Activated naive CD4-positive, alpha-beta T cell treated with anti-CD3 and anti-CD28 coated beads, Interleukin-2, amount 10 ng/mL, durations not matched to agents 7 days and 5 days (primary cell): Measurements from ENCODE around the gene CACHD1.

Source experiments
- CTCF ChIA-PET: fragments of 350-600 bp; sonication (Branson Sonifier 250); formaldehyde crosslinking; loops from one replicate; lab custom pipeline; 2021; ENCODE audit warnings: antibody characterized with exemption; lab: Charles Lee
- DNase-seq: peaks from one replicate; pipeline ENCODE4 v3.0.0-alpha.2; 2020
- H3K27ac Mint-ChIP-seq: one replicate; pipeline ENCODE4 v1.8.0; 2021; ENCODE audit warnings: mild to moderate bottlenecking, moderate library complexity, mixed read lengths
- H3K27me3 Mint-ChIP-seq: one replicate; pipeline ENCODE4 v1.8.0; 2021; ENCODE audit warnings: mild to moderate bottlenecking, mixed read lengths
- H3K36me3 Mint-ChIP-seq: one replicate; pipeline ENCODE4 v1.8.0; 2021; ENCODE audit warnings: mixed read lengths
- H3K4me1 Mint-ChIP-seq: one replicate; pipeline ENCODE4 v1.8.0; 2021; ENCODE audit warnings: mixed read lengths
- H3K4me3 Mint-ChIP-seq: one replicate; pipeline ENCODE4 v1.8.0; 2021; ENCODE audit warnings: mild to moderate bottlenecking, moderate library complexity, mixed read lengths
- H3K9me3 Mint-ChIP-seq: one replicate; pipeline ENCODE4 v1.8.0; 2021; ENCODE audit warnings: mixed read lengths

The CACHD1 gene

DNA sequence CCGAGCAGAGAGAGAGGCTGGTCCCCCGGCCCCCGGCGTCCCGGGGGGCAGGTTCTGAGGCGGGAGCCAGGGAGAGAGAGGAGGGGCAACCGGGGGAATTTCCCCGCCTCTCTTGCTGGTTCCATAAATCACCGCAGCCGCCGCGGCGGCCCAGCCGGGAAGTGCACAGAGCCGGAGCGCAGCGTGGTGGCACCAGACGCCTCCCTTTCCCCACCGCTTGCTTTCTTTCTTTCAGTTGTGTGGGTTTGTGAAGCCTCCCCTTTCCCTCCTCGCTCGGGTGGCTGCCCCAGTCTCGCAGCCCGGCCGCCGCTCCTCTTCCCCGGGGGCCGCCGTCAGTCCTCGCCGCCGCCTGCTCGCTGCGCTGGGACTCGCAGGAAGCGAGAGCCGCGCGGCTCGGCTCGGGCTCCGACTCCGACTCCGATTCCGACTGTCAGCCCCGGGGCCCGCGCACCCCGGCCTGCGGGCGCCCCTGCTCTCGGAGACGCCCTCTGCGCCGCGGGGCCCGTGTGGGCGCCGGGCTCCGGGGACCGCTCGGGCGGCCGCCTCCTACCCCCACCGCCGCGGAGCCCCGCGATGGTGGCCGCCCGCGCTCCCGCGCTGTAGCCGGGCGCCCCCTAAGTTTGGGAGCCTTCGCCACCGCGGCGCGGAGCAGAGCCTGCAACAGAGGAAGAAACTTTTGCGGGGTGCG is at the start of gene CACHD1:
Gene CACHD1 (plus strand): TSS at position 153 of the 688 bp plus-strand sequence. CDS start 616 bp downstream, outside the sequence.
- Mint-ChIP-seq H3K27me3 (peaks cover 55% of the 10 kb centered on the region), H3K4me3 (peak within 1 kb of the TSS; percentile 84), H3K4me1 (peaks cover 18% of the 10 kb centered on the region), H3K27ac (no peak within 1 kb of the TSS), H3K9me3 (no peaks in the 10 kb centered on the region), H3K36me3 (peaks cover 2% of the 10 kb centered on the region)
- peak; percentile 73 for DNase-seq
- CTCF ChIA-PET = no interaction called here

DNA sequence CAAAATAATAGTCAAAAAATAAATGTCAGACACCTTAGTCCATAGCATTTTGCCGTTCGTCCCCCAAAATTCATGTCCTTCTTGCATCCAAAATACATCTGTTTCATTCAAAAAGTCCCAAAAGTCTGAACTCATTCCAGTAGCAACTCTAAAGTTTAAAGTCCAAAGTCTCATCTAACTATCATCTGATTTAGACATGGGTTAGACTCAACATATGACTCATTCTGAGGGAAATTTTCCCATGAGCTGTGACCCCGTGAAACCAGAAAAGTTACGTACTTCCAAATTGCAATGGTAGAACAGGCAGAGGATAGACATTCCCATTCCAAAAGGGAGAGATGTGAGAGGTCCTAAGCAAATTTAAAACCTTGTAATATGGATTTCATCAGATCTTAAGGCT is 48.6 kb upstream of the CACHD1 start:
- H3K27ac Mint-ChIP-seq = no peak overlapping the region
- no peaks in the 10 kb centered on the region for H3K4me1 Mint-ChIP-seq
- H3K4me3 Mint-ChIP-seq = no peak overlapping the region
- DNase-seq = no peak
- H3K27me3 Mint-ChIP-seq = peaks cover 4% of the 10 kb centered on the region
- CTCF ChIA-PET = no interaction called here
- no peaks in the 10 kb centered on the region for H3K36me3 Mint-ChIP-seq
- H3K9me3 Mint-ChIP-seq = no peaks in the 10 kb centered on the region

DNA sequence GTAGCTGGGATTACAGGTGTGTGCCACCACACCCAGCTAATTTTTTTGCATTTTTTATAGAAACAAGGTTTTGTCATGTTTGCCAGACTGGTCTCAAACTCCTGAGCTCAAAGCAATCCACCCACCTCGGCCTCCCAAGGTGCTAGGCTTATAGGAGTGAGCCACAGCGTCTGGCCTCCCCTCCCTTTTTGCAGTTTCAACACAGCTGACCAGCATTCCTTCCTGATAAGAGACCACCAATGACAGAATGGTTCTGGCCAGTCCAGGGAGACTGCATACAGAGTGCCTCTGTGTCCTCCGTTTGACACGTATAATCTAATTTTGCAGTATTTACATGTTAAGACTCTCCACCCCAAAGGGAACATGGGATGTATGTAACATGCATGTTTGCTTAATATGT is 46.4 kb upstream of the CACHD1 start:
- Mint-ChIP-seq H3K27ac (no peak overlapping the region), H3K9me3 (no peaks in the 10 kb centered on the region), H3K4me1 (no peaks in the 10 kb centered on the region), H3K36me3 (no peaks in the 10 kb centered on the region), H3K27me3 (peaks cover 7% of the 10 kb centered on the region), H3K4me3 (no peak overlapping the region)
- CTCF ChIA-PET = no interaction called here
- DNase-seq = no peak

DNA sequence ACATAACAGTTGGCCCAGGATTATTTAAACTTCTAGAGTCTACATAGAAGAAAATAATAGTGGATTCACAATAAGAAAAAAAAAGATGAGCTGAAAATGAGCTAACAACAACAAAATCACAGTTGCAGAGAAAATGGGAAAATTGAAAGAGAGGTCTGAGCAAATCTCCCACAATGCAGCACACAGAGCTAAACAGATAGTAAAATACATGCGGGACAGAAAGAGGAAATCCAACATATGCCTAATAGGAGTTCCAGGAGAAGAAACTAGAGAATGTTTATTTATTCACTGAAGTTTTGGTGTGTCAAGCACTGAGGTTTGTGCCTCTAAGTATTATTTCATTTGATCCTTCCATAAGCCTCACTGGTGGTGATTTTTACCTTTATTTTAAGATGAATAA is 45.5 kb upstream of the CACHD1 start:
- no peaks in the 10 kb centered on the region for H3K9me3 Mint-ChIP-seq
- no peak overlapping the region for H3K27ac Mint-ChIP-seq
- H3K4me3 Mint-ChIP-seq = no peak overlapping the region
- no peak for DNase-seq
- peaks cover 7% of the 10 kb centered on the region for H3K27me3 Mint-ChIP-seq
- CTCF ChIA-PET = no interaction called here
- H3K36me3 Mint-ChIP-seq = no peaks in the 10 kb centered on the region
- H3K4me1 Mint-ChIP-seq = no peaks in the 10 kb centered on the region

DNA sequence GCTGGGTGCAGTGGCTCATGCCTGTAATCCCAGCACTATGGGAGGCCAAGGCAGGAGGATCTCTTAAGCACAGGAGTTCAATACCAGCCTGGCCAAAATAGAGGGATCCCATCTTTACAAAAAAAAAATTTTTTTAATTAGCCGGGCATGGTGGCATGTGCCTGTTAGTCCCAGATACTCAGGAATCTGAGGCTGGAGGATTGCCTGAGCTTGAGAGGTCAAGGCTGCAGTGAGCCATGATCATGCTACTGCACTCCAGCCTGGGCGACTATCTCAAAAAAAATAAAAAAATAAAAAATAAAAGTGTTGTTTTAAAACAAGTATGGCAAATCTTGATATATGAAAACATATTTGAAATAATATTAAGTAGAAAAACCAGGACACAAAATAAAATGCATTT is 44.4 kb upstream of the CACHD1 start:
- peaks cover 7% of the 10 kb centered on the region for H3K27me3 Mint-ChIP-seq
- no peaks in the 10 kb centered on the region for H3K9me3 Mint-ChIP-seq
- no peaks in the 10 kb centered on the region for H3K36me3 Mint-ChIP-seq
- H3K4me3 Mint-ChIP-seq = no peak overlapping the region
- H3K4me1 Mint-ChIP-seq = no peaks in the 10 kb centered on the region
- CTCF ChIA-PET = no interaction called here
- no peak for DNase-seq
- H3K27ac Mint-ChIP-seq = no peak overlapping the region

DNA sequence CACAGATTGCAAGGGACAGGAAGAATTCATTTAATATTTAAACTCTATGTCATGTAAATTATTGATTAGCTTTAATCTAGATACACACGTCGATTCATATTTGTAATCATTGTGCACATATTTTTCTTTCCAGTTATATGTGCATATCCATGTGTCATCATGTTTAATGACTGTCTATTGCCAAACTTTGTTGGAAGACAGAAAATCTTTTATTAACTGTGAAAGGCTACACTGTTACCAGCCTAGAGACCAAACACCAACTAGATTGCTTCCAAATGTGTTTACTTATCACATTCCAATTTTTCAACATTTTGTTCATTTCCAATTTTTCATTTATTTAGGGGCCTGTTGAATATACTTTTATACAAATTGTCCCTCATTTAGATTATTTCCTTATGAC is 43.2 kb upstream of the CACHD1 start:
- no peak overlapping the region for H3K4me3 Mint-ChIP-seq
- no peak for DNase-seq
- peaks cover 3% of the 10 kb centered on the region for H3K27me3 Mint-ChIP-seq
- CTCF ChIA-PET = no interaction called here
- no peaks in the 10 kb centered on the region for H3K36me3 Mint-ChIP-seq
- no peaks in the 10 kb centered on the region for H3K9me3 Mint-ChIP-seq
- no peaks in the 10 kb centered on the region for H3K4me1 Mint-ChIP-seq
- H3K27ac Mint-ChIP-seq = no peak overlapping the region

DNA sequence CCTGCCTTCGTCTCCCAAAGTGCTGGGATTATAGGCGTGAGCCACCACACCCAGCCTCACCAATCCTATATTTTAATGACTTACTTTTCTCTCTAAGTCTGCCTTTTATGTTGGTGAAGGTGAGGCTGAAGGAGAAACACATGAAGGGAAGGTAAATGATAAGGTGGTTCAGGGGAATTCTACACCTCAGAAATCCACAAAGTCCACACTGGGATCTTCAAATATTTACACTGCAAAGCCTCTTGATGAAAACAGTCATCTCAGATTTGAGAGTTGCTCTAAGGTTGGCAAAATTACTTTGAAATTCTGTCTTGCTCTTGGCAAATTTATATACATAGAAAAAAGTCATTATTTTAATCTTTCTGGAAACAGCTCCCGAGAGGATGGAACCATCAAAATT is 42.0 kb upstream of the CACHD1 start:
- H3K36me3 Mint-ChIP-seq = no peaks in the 10 kb centered on the region
- no peaks in the 10 kb centered on the region for H3K9me3 Mint-ChIP-seq
- H3K27ac Mint-ChIP-seq = no peak overlapping the region
- peaks cover 3% of the 10 kb centered on the region for H3K27me3 Mint-ChIP-seq
- H3K4me1 Mint-ChIP-seq = no peaks in the 10 kb centered on the region
- DNase-seq = no peak
- H3K4me3 Mint-ChIP-seq = no peak overlapping the region
- CTCF ChIA-PET = no interaction called here

DNA sequence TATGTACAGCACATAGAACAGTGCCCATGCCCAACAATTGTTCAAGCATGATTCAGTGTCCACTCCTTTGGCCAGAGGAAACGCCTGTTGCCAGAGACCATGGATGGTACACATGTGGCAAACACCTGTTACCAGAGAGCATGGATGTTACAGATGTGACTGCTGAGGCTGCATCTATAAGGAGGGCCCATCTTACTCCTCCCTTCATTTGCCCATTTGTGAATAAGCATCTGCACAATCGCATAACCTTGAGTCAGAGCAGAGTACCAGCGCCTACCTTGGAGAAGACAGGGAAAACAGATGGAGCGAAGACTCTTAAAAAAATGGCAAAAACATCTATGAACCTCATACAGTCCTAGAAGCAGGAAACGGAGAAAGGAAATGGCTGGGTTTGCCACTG is 36.6 kb upstream of the CACHD1 start:
- Mint-ChIP-seq H3K4me1 (no peaks in the 10 kb centered on the region), H3K27me3 (no peaks in the 10 kb centered on the region), H3K9me3 (no peaks in the 10 kb centered on the region), H3K36me3 (no peaks in the 10 kb centered on the region), H3K27ac (no peak overlapping the region), H3K4me3 (no peak overlapping the region)
- CTCF ChIA-PET = no interaction called here
- no peak for DNase-seq

DNA sequence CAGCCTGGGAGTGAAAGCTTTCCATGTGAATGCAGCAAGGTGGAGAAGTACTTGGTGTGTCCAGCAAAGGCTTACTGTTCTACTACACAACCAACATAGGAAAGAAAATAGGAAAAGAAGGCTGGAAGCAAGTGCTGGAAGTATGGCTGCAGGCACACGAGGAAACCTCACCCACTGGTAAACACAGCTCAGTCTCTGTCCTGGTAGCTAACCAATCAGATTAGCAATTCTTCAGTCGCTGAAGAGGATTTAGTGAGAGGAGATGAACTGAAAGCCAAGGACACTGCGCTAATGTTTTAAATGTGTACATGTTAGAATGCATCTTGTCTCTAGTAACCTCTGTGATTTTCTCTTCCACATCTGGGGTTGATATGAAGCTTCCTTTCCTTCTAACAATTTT is 36.2 kb upstream of the CACHD1 start:
- H3K9me3 Mint-ChIP-seq = no peaks in the 10 kb centered on the region
- no peak for DNase-seq
- H3K36me3 Mint-ChIP-seq = no peaks in the 10 kb centered on the region
- H3K27me3 Mint-ChIP-seq = no peaks in the 10 kb centered on the region
- CTCF ChIA-PET = no interaction called here
- no peak overlapping the region for H3K27ac Mint-ChIP-seq
- no peaks in the 10 kb centered on the region for H3K4me1 Mint-ChIP-seq
- no peak overlapping the region for H3K4me3 Mint-ChIP-seq

DNA sequence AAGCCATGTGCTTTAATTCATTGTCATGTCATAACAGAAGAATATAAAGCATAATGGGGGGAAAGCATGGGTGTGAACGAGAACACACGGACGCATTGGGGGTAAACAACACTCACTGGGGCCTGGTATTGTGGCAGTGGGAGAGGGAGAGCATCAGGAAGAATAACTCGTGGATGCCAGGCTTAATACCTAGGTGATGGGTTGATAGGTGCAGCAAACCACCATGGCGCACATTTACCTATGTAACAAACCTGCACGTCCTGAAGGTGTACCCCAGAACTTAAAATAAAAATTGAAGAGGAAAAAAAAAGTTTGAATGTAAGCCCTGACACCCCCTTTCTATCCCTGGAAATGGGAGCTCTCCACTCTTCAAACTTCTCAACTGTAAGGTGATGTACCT is 34.9 kb upstream of the CACHD1 start:
- Mint-ChIP-seq H3K4me1 (no peaks in the 10 kb centered on the region), H3K36me3 (no peaks in the 10 kb centered on the region), H3K4me3 (no peak overlapping the region), H3K9me3 (no peaks in the 10 kb centered on the region), H3K27ac (no peak overlapping the region), H3K27me3 (no peaks in the 10 kb centered on the region)
- CTCF ChIA-PET = no interaction called here
- no peak for DNase-seq

DNA sequence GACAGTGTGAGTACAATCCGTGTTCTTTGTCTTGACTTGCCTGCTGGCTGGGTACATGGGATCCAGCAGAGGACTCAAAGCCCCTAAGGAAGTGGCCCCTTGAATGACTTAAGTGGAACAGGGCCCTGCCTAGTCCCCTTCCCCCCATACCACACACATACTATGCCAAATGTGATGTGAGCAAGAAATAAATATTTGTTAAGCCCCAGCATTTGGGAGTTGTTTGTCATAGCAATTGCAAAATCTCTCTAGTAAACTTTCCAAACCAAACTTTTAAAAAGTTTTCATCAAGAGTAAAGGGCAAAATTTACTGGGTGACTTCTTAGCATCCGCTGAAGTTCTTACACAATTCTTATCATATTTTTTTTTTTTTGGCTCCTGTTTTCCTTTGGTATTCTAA is 32.5 kb upstream of the CACHD1 start:
- Mint-ChIP-seq H3K4me3 (no peak overlapping the region), H3K27ac (no peak overlapping the region), H3K9me3 (no peaks in the 10 kb centered on the region), H3K36me3 (no peaks in the 10 kb centered on the region), H3K27me3 (no peaks in the 10 kb centered on the region), H3K4me1 (no peaks in the 10 kb centered on the region)
- no peak for DNase-seq
- CTCF ChIA-PET = no interaction called here

DNA sequence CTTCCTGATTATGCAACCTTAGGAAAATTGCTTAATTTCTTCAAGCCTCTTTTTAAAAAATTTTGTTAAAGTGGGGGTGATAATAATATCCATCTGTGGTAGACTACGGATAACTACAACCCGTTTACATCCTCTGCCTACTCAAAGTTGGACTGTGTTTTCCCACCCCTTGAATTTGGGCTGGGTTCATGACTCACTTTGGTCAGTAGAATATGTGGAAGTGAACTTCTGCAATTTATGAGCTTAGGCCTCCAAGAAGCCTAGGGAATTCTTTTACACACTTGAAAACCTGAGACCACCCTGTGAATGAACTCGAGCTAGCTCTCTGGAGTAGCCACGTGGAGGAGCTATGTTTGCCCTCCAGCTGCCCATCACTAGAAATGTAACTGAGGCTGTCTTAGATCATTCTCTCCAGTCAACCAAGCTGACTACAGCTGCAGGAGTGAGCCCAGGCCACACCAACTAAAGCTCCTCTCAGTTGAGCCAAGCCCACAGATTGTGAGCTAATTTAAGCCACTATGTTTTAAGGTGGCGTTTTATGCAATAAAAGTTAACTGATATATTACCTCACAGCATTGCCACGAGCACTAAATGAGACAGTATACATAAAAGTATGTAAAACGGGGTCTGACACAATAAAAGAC is 29.6 kb upstream of the CACHD1 start:
- H3K27me3 Mint-ChIP-seq = no peaks in the 10 kb centered on the region
- no peaks in the 10 kb centered on the region for H3K4me1 Mint-ChIP-seq
- CTCF ChIA-PET = no interaction called here
- H3K27ac Mint-ChIP-seq = no peak overlapping the region
- H3K4me3 Mint-ChIP-seq = no peak overlapping the region
- H3K9me3 Mint-ChIP-seq = no peaks in the 10 kb centered on the region
- no peak for DNase-seq
- no peaks in the 10 kb centered on the region for H3K36me3 Mint-ChIP-seq

DNA sequence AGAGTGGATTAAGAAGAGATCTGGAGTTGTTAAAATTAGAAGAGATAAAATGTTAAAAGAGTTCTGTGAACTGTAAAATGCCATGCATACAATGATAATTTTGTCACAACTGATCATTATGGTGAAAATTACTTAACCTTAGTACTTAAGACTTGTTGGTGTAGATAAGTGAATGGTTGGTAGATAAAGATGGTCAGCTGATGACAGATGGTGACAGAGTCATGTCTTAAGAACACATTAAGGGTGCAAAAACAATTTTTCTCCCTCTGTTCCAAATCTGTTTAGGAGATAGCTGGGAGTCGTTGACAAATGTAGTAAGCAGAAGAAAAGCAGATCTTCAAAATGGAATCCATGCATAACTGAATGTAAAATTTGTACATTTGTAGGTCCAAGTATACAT is 18.5 kb upstream of the CACHD1 start:
- Mint-ChIP-seq H3K4me3 (no peak overlapping the region), H3K4me1 (no peaks in the 10 kb centered on the region), H3K27ac (no peak overlapping the region), H3K27me3 (peaks cover 12% of the 10 kb centered on the region), H3K9me3 (no peaks in the 10 kb centered on the region), H3K36me3 (no peaks in the 10 kb centered on the region)
- no peak for DNase-seq
- CTCF ChIA-PET = no interaction called here

DNA sequence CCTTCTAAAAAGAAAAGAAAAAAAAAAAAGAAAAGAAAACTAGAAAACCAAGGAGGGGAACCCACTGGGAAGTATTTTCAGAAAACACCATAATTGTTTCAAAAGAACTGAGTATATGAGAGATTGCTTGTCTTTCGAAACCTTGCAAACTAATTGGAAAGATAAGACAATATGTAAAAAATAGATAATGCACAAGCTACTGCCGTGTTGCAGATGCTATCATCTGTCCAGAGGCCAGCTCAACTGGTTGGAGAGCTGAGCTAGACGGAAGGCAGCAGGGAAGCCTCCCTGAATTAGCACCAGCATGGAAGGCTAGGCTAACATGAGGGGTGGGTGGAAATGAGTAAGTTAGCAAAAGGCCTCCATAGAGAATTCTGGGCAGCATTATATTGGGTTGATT is 16.2 kb upstream of the CACHD1 start:
- Mint-ChIP-seq H3K4me3 (no peak overlapping the region), H3K36me3 (no peaks in the 10 kb centered on the region), H3K4me1 (no peaks in the 10 kb centered on the region), H3K27me3 (peaks cover 11% of the 10 kb centered on the region), H3K9me3 (no peaks in the 10 kb centered on the region), H3K27ac (no peak overlapping the region)
- DNase-seq = no peak
- CTCF ChIA-PET = no interaction called here

DNA sequence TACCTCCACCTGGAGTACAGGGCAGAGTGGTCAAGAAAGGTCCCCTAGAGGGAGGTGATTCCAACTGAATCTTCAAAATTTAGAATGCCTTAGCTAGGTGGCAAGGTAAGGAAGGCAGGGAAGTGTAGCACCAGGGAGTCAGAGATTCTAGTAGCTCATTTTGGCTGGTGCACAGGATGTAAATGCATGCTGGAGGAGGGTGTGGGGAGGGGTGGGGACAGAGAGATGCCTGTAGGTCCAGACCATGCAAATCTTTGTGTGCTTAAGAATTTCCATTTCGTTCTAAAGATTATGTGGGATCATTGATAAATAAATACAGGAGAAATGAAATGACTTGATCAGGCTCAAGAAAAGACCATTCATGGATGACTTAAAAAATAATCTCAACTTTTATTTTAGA is 11.0 kb upstream of the CACHD1 start:
- no peaks in the 10 kb centered on the region for H3K9me3 Mint-ChIP-seq
- H3K4me1 Mint-ChIP-seq = no peaks in the 10 kb centered on the region
- no peak for DNase-seq
- no peak overlapping the region for H3K4me3 Mint-ChIP-seq
- CTCF ChIA-PET = interaction anchor here (0.6 kb wide), 1 partner anchor 178 kb away, joined by 3 read pairs; no protein-coding TSS in a partner anchor
- no peaks in the 10 kb centered on the region for H3K36me3 Mint-ChIP-seq
- no peak overlapping the region for H3K27ac Mint-ChIP-seq
- no peaks in the 10 kb centered on the region for H3K27me3 Mint-ChIP-seq
